H9 (cell line): ENCODE data around the gene API5. TPM values are rescaled to one million over a fixed set of nuclear protein-coding genes. Genes with fewer than 3 reads are reported as not detected.

ENCODE experiments used
- DNase-seq: peaks from one replicate; pipeline ENCODE4 v3.0.0-alpha.2; 2017
- H2AFZ ChIP-seq: one replicate; pipeline ENCODE4 v1.6.1; 2013; ENCODE audit warnings: mild to moderate bottlenecking, low read length, control low read depth, moderate library complexity
- H2AK5ac ChIP-seq: 2 replicates; pipeline ENCODE4 v1.6.1; 2013; ENCODE audit warnings: low read length, control low read depth, mixed read lengths; ENCODE audit not compliant: insufficient read length
- H2BK120ac ChIP-seq: one replicate; pipeline ENCODE4 v1.6.1; 2013; ENCODE audit warnings: low read depth, mild to moderate bottlenecking, low read length, control low read depth, inconsistent platforms; ENCODE audit not compliant: poor library complexity, severe bottlenecking
- H2BK12ac ChIP-seq: 2 replicates; pipeline ENCODE4 v1.6.1; 2013; ENCODE audit warnings: low read length, control low read depth, mixed read lengths, low read depth; ENCODE audit not compliant: insufficient read length
- H2BK15ac ChIP-seq: 2 replicates; pipeline ENCODE4 v1.6.1; 2013; ENCODE audit warnings: low read depth, low read length, control low read depth
- H2BK20ac ChIP-seq: one replicate; pipeline ENCODE4 v1.6.1; 2013; ENCODE audit warnings: low read depth, mild to moderate bottlenecking, low read length, control low read depth, inconsistent platforms; ENCODE audit not compliant: poor library complexity, severe bottlenecking
- H2BK5ac ChIP-seq: 2 replicates; pipeline ENCODE4 v1.6.1; 2013; ENCODE audit warnings: low read length, control low read depth, mixed read lengths; ENCODE audit not compliant: insufficient read length
- H3K14ac ChIP-seq: 2 replicates; pipeline ENCODE4 v1.6.1; 2013; ENCODE audit warnings: low read length, control low read depth; ENCODE audit not compliant: insufficient read depth
- H3K18ac ChIP-seq: 2 replicates; pipeline ENCODE4 v1.6.1; 2013; ENCODE audit warnings: low read depth, mild to moderate bottlenecking, mixed read lengths, low read length, control low read depth; ENCODE audit not compliant: insufficient read length
- H3K23ac ChIP-seq: 2 replicates; pipeline ENCODE4 v1.6.1; 2013; ENCODE audit warnings: low read length, control low read depth, mixed read lengths, low read depth; ENCODE audit not compliant: insufficient read length
- H3K23me2 ChIP-seq: 2 replicates; pipeline ENCODE4 v1.6.1; 2013; ENCODE audit warnings: low read depth, mild to moderate bottlenecking, mixed read lengths, low read length, control low read depth; ENCODE audit not compliant: insufficient read length, poor library complexity, severe bottlenecking
- H3K27ac ChIP-seq: 2 replicates; pipeline ENCODE4 v1.5.1; 2013; ENCODE audit warnings: low read length, control low read depth, mixed read lengths, low read depth; ENCODE audit not compliant: insufficient read length
- H3K27me3 ChIP-seq: 2 replicates; pipeline ENCODE4 v1.6.1; 2013; ENCODE audit warnings: low read length, control low read depth, inconsistent platforms; ENCODE audit not compliant: insufficient read depth
- H3K4ac ChIP-seq: 2 replicates; pipeline ENCODE4 v1.6.1; 2013; ENCODE audit warnings: low read depth, mild to moderate bottlenecking, control low read depth, inconsistent platforms, low read length, moderate library complexity
- H3K4me1 ChIP-seq: 2 replicates; pipeline ENCODE4 v1.6.1; 2013; ENCODE audit warnings: low read length, control low read depth, inconsistent platforms; ENCODE audit not compliant: insufficient read depth
- H3K4me2 ChIP-seq: 2 replicates; pipeline ENCODE4 v1.6.1; 2013; ENCODE audit warnings: low read length, control low read depth, mixed read lengths; ENCODE audit not compliant: insufficient read length, insufficient read depth
- H3K56ac ChIP-seq: 2 replicates; pipeline ENCODE4 v1.6.1; 2013; ENCODE audit warnings: low read depth, mild to moderate bottlenecking, mixed read lengths, low read length, control low read depth; ENCODE audit not compliant: insufficient read length
- H3K79me1 ChIP-seq: 2 replicates; pipeline ENCODE4 v1.6.1; 2013; ENCODE audit warnings: low read depth, mild to moderate bottlenecking, moderate library complexity, low read length, control low read depth, inconsistent platforms; ENCODE audit not compliant: insufficient read depth, poor library complexity, severe bottlenecking
- H3K79me2 ChIP-seq: 2 replicates; pipeline ENCODE4 v1.6.1; 2013; ENCODE audit warnings: low read length, control low read depth, inconsistent platforms; ENCODE audit not compliant: insufficient read depth
- H3K9ac ChIP-seq: 2 replicates; pipeline ENCODE4 v1.6.1; 2013; ENCODE audit warnings: low read length, control low read depth, mixed read lengths; ENCODE audit not compliant: insufficient read length; ENCODE audit errors: extremely low read depth
- H3K9me3 ChIP-seq: one replicate; pipeline ENCODE4 v1.6.1; 2013; ENCODE audit warnings: low read depth, low read length, inconsistent platforms; ENCODE audit not compliant: control insufficient read depth
- H3T11ph ChIP-seq: one replicate; pipeline ENCODE4 v1.6.1; 2013; ENCODE audit warnings: mild to moderate bottlenecking, low read length, control low read depth, inconsistent platforms
- H4K20me1 ChIP-seq: one replicate; pipeline ENCODE4 v1.6.1; 2013; ENCODE audit not compliant: control insufficient read depth, insufficient read length, insufficient read depth
- H4K5ac ChIP-seq: 2 replicates; pipeline ENCODE4 v1.6.1; 2013; ENCODE audit warnings: low read depth, mild to moderate bottlenecking, mixed read lengths, low read length, control low read depth; ENCODE audit not compliant: insufficient read length
- H4K8ac ChIP-seq: replicated peaks from 2 replicates; pipeline ENCODE4 v1.6.1; 2013; ENCODE audit warnings: low read length, control low read depth, mixed read lengths, low read depth; ENCODE audit not compliant: insufficient read length
- H4K91ac ChIP-seq: 2 replicates; pipeline ENCODE4 v1.6.1; 2013; ENCODE audit warnings: low read depth, mild to moderate bottlenecking, moderate library complexity, mixed read lengths, low read length, control low read depth; ENCODE audit not compliant: insufficient read length
- H3K27ac Mint-ChIP-seq, 3 experiments: 2 replicates in 2 of 3; 3 replicates in 1 of 3; pipeline ENCODE4 v1.8.0; 2020 to 2021; ENCODE audit warnings: mixed read lengths in 3 of 3, mild to moderate bottlenecking in 1 of 3, moderate library complexity in 1 of 3
- H3K27me3 Mint-ChIP-seq: 2 replicates; pipeline ENCODE4 v1.8.0; 2021; ENCODE audit warnings: low read depth, mild to moderate bottlenecking, moderate library complexity, mixed read lengths
- H3K36me3 Mint-ChIP-seq, 3 experiments: 2 replicates in 2 of 3; 3 replicates in 1 of 3; pipeline ENCODE4 v1.8.0; 2020 to 2021; ENCODE audit warnings: low read depth in 3 of 3, mixed read lengths in 3 of 3; ENCODE audit not compliant: insufficient read depth in 1 of 3
- H3K4me1 Mint-ChIP-seq, 2 experiments: 2 replicates each; pipeline ENCODE4 v1.8.0; 2020; ENCODE audit warnings: mixed read lengths in 2 of 2
- H3K4me3 Mint-ChIP-seq, 2 experiments: 2 replicates in 1 of 2; 3 replicates in 1 of 2; pipeline ENCODE4 v1.8.0; 2020 to 2021; ENCODE audit warnings: mild to moderate bottlenecking in 2 of 2, mixed read lengths in 2 of 2, moderate library complexity in 1 of 2
- H3K9me3 Mint-ChIP-seq, 2 experiments: 2 replicates in 1 of 2; 3 replicates in 1 of 2; pipeline ENCODE4 v1.8.0; 2020; ENCODE audit warnings: mild to moderate bottlenecking in 2 of 2, mixed read lengths in 2 of 2, moderate library complexity in 1 of 2
- CTCF ChIP-seq: fragments of 200-600 bp; sonication (generic); conservative IDR thresholded peaks from 3 replicates; pipeline ENCODE4 v1.8.0; 2021; ENCODE audit warnings: antibody characterized with exemption, mild to moderate bottlenecking
- WGBS: extraction: QIAGEN DNeasy Blood & Tissue Kit; methylation state at CpG from one replicate; pipeline ENCODE4 v1.1.7; 2013; ENCODE audit warnings: missing lambda C conversion rate, low lambda C conversion rate, mixed read lengths; ENCODE audit not compliant: insufficient read length; ENCODE audit errors: extremely low coverage; 5-methylcytosine and 5-hydroxymethylcytosine counted together
- total RNA-seq: library from RNA; stranded (reverse); gene quantifications from 2 replicates; pipeline ENCODE4 v1.2.1, GENCODE V29; 2021

The API5 gene
- total RNA-seq, 1 experiment from 2014 or later, result 147 TPM

GRCh38 chr11:43376594-43376993, 64.8 kb downstream of the API5 start:
- H4K91ac ChIP-seq, result no peak overlapping the region
- no peak overlapping the region for H2BK120ac ChIP-seq
- no peak overlapping the region for H3K14ac ChIP-seq
- H3K9ac ChIP-seq, result no peak overlapping the region
- H4K8ac ChIP-seq, result no peak overlapping the region
- no peak overlapping the region for H2BK20ac ChIP-seq
- H3K23ac ChIP-seq, result no peak overlapping the region
- DNase-seq, result no peak
- H3K4me2 ChIP-seq, result no peak overlapping the region
- no peaks in the 10 kb centered on the region for H3K23me2 ChIP-seq
- no peak overlapping the region for H2BK15ac ChIP-seq
- H4K20me1 ChIP-seq, result no peaks in the 10 kb centered on the region
- H3K27ac ChIP-seq, result no peak overlapping the region
- no peak overlapping the region for H2BK12ac ChIP-seq
- no peak overlapping the region for H2AK5ac ChIP-seq
- H2BK5ac ChIP-seq, result no peak overlapping the region
- WGBS, result no CpG with 5 or more reads among the region's 2 CpGs
- no peak overlapping the region for H3K18ac ChIP-seq
- 0 out of 7 replicates have a peak overlapping the region, but pooled peaks of 1 of the 3 experiments have one; percentile 4 for H3K27ac Mint-ChIP-seq
- no peak overlapping the region for H4K5ac ChIP-seq
- H3K36me3 Mint-ChIP-seq, result peaks cover 2 to 5% (median 2%) of the 10 kb centered on the region in 3 experiments; a peak in 5 of 7 replicates
- no peak overlapping the region for H2AFZ ChIP-seq
- H3K4ac ChIP-seq, result no peak overlapping the region
- TF ChIP-seq CTCF, result no peak
- H3K56ac ChIP-seq, result no peak overlapping the region
- no peak overlapping the region for H3T11ph ChIP-seq
- no peaks in the 10 kb centered on the region for H3K27me3 ChIP-seq
- H3K4me1 ChIP-seq, result peaks cover under 1% of the 10 kb centered on the region; the same call in 1 of the 2 replicates
- peaks cover 4% of the 10 kb centered on the region for H3K79me1 ChIP-seq
- H3K4me3 Mint-ChIP-seq, result no peak overlapping the region
- no peaks in the 10 kb centered on the region for H3K9me3 ChIP-seq
- no peaks in the 10 kb centered on the region for H3K9me3 Mint-ChIP-seq
- no peaks in the 10 kb centered on the region for H3K27me3 Mint-ChIP-seq
- peaks cover 7 to 16% of the 10 kb centered on the region in 2 experiments for H3K4me1 Mint-ChIP-seq
- H3K79me2 ChIP-seq, result no peaks in the 10 kb centered on the region; the same call in 1 of the 2 replicates
